ENCODE data around the gene UTP15. TPM values are rescaled to one million over a fixed set of nuclear protein-coding genes. Genes with fewer than 3 reads are reported as not detected.

UTP15 gene
- total RNA-seq, 1 donor from 2014 or later: 12.8 TPM

DNA sequence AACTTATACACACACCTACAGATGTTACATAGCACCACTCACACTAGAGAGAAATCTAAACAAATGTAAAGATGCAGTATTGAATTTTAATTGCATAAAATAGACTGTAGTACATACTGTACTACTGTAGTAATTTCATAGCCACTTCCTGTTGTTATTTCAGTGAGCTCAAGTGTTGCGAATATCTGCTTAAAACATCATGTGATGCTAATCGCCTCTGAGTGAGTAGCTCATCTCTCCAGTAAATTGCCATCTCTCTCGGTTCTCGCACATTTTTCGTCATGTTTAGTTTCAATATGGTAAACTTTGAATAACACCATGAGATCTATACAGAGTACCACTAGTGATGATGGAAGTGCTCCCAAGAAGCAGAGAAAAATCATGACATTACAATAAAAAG, 38.5 kb downstream of the UTP15 start:
- peak in 1 of 2 donors; percentile 68 for ATAC-seq
- H3K27me3 ChIP-seq (ENCODE audit: low read depth): no peaks in the 10 kb centered on the region
- no peaks in the 10 kb centered on the region for H3K4me1 ChIP-seq
- intact Hi-C loops (cut with DNase I): no loop called here
- H3K4me3 ChIP-seq: no peak overlapping the region
- DNase-seq: no peak
- no peak overlapping the region for H3K27ac ChIP-seq
- TF ChIP-seq, protein P1, sequence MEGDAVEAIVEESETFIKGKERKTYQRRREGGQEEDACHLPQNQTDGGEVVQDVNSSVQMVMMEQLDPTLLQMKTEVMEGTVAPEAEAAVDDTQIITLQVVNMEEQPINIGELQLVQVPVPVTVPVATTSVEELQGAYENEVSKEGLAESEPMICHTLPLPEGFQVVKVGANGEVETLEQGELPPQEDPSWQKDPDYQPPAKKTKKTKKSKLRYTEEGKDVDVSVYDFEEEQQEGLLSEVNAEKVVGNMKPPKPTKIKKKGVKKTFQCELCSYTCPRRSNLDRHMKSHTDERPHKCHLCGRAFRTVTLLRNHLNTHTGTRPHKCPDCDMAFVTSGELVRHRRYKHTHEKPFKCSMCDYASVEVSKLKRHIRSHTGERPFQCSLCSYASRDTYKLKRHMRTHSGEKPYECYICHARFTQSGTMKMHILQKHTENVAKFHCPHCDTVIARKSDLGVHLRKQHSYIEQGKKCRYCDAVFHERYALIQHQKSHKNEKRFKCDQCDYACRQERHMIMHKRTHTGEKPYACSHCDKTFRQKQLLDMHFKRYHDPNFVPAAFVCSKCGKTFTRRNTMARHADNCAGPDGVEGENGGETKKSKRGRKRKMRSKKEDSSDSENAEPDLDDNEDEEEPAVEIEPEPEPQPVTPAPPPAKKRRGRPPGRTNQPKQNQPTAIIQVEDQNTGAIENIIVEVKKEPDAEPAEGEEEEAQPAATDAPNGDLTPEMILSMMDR (IDR thresholded peaks at IDR 0.05): no peak
- H3K9me3 ChIP-seq: no peaks in the 10 kb centered on the region
- H3K36me3 ChIP-seq: no peaks in the 10 kb centered on the region

DNA sequence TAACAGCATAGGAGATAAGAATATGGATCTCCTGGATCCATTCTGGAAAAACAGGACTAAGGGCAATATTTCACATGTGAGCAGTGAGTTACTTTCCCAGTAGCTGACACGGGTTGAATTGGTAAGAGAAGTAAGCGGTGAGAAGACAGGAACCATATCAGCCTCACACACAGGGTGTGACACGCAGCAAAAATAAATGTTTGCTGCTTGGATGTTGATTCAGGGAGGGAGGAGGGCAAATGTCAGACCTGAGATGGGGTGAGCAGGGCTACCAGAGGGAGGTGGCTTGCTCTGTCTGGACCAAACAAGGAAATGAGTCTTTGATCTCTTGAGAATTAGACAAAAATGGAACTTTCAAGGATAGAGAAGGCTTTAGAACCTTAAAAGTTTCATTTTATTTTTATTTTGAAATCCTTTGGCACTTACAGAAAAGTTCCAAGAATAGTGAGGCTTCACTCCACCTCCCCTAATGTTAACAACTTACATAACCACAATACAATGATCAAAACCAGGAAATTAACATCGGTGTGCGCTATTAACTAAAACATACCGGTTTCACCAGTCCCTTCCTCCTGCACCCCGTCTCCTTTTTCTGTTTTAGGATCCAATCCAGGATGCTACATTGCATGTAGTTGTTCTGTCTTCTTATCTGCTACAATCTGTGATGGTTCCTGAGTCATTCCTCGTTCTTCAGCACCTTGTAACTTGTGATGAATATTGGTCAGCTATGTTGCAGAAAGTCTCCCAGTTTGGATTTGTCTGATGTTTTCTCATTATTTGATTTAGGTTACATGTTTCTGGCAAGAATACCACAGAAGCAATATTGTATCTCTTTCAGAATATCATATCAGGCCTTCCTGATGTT, 39.9 kb downstream of the UTP15 start:
- TF ChIP-seq, protein P1 (IDR thresholded peaks at IDR 0.05): no peak
- intact Hi-C loops (cut with DNase I): no loop called here
- Histone ChIP-seq H3K4me1 (no peaks in the 10 kb centered on the region), H3K9me3 (no peaks in the 10 kb centered on the region), H3K27ac (no peak overlapping the region), H3K27me3 (ENCODE audit: low read depth) (no peaks in the 10 kb centered on the region), H3K4me3 (no peak overlapping the region), H3K36me3 (no peaks in the 10 kb centered on the region)
- ATAC-seq (no peak), DNase-seq (no peak)

DNA sequence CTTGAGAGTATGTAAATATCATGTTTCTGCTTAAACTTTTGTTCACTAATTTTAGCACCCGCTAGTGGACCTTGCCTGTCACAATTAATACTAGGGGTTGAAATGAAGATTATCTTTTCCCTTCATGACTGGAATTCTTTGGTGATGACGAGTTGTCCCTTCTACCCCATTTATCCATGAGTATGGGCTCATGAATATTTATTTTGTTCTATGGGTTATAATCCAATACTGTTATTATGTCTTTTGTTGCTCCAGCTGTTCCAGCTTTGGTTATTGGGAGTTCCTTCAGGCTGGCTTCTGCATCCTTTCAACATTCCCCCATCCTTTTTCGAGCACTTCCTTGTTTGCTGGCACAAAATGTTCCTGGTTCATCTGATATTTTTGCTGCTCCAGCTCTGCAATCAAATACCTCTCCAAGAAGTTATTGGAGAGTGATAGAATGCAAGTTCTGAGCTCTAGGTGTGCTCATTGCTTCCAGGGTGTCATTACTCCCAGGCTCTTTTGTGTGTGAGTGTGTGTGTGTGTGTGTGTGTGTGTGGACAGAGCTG, 40.7 kb downstream of the UTP15 start:
- Histone ChIP-seq H3K27ac (no peak overlapping the region), H3K36me3 (no peaks in the 10 kb centered on the region), H3K4me1 (no peaks in the 10 kb centered on the region), H3K27me3 (ENCODE audit: low read depth) (no peaks in the 10 kb centered on the region), H3K4me3 (no peak overlapping the region), H3K9me3 (no peaks in the 10 kb centered on the region)
- DNase-seq (no peak), ATAC-seq (no peak)
- TF ChIP-seq, protein P1 (IDR thresholded peaks at IDR 0.05): no peak
- intact Hi-C loops (cut with DNase I): no loop called here

DNA sequence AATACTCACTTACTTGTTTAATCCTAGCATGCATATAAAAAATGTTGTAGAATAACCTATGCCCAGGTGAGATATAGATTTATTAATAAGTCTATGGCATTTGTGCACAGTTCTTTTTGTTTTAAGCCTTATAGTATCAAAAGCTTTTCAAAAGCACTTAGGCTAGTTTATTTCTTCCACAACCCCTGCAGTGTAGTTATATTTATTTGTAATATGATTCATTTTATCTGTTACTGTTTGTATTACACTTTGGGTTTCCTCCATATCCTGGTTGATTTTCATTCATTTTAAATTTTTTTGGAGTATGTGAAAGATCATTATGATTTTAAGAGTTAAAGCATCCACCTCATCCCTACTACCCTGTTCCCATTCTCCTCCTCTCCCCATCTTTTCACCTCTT, 41.7 kb downstream of the UTP15 start:
- Histone ChIP-seq H3K4me1 (no peaks in the 10 kb centered on the region), H3K36me3 (no peaks in the 10 kb centered on the region), H3K9me3 (no peaks in the 10 kb centered on the region), H3K4me3 (no peak overlapping the region), H3K27me3 (ENCODE audit: low read depth) (no peaks in the 10 kb centered on the region), H3K27ac (no peak overlapping the region)
- TF ChIP-seq, protein P1 (IDR thresholded peaks at IDR 0.05): no peak
- ATAC-seq (no peak), DNase-seq (no peak)
- intact Hi-C loops (cut with DNase I): no loop called here

DNA sequence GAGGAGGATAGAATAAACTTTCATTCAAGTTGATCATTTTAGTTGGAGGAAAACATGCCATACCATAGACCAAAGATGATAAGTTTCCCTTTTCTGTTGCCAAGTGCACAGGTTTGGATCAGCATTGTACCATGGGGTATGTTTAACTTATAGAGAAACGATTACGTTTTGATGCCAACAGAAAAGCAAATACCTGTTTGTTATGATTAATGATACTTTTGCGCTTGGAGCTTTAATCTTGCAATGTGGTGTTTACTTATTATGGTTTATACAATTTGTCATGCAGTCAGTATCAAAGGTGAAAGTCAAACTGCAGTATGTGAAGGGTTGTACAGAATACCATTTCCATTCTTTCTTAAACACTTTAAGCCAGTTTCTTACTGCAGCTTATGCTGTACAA, 47.3 kb downstream of the UTP15 start:
- intact Hi-C loops (cut with DNase I): no loop called here
- TF ChIP-seq, protein P1 (IDR thresholded peaks at IDR 0.05): no peak
- ATAC-seq (no peak), DNase-seq (no peak)
- Histone ChIP-seq H3K36me3 (no peaks in the 10 kb centered on the region), H3K4me1 (no peaks in the 10 kb centered on the region), H3K4me3 (no peak overlapping the region), H3K27ac (no peak overlapping the region), H3K27me3 (ENCODE audit: low read depth) (no peaks in the 10 kb centered on the region), H3K9me3 (no peaks in the 10 kb centered on the region)

All from lower lobe of right lung (tissue), 2 donors.